Measurements from ENCODE around the gene MTRF1.
"Not testable (repeated sequence)": the region's sequence is repeated elsewhere in the genome, so short reads cannot be mapped to it uniquely, and the experiment has no call there.

Gene MTRF1

DNA sequence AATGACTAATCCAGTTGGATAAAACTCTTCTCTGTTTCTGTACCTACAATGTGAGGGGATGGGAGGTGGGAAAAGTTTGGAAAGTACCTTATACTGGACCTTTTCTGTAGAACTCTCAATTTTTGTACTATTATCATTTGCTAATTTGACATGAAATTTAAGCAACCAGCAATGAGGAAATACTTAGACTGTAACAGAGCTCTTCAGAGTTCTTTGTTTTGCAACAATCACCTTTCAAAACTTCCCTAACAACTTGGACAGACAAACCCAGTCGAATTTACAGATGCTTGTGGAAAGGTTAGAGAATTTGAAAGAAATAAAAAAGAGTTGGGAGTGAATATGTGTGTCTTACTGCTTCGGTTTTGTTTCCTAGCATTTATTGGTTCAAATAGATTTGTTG lies 85.8 kb downstream of the MTRF1 start:
- no peak overlapping the region for H2BK15ac ChIP-seq (replicated peaks; ENCODE audit: low read depth)
- H3K79me2 ChIP-seq (ENCODE audit: control insufficient read depth, insufficient read depth, low read length), result no peaks in the 10 kb centered on the region
- no peak overlapping the region for H3K4ac ChIP-seq (ENCODE audit: low read depth, low read length)
- H3K9ac ChIP-seq (ENCODE audit: low read length), result no peak overlapping the region
- WGBS (ENCODE audit: extremely low coverage, insufficient coverage, low lambda C conversion rate), result no CpG with 5 or more reads among the region's 2 CpGs
- H3K36me3 ChIP-seq (ENCODE audit: control insufficient read depth, insufficient read depth, low read length), result no peaks in the 10 kb centered on the region
- no peak overlapping the region for H3K4me2 ChIP-seq (ENCODE audit: low read length)
- H3K79me1 ChIP-seq (ENCODE audit: low read length), result no peaks in the 10 kb centered on the region
- H3K23ac ChIP-seq (ENCODE audit: low read length), result no peak overlapping the region
- H4K8ac ChIP-seq (ENCODE audit: low read depth, low read length), result no peak overlapping the region
- H3K4me3 ChIP-seq (ENCODE audit: low read length), result no peak overlapping the region
- no peak overlapping the region for H2BK5ac ChIP-seq (ENCODE audit: low read length)
- DNase-seq, result no peak
- no peaks in the 10 kb centered on the region for H3K4me1 ChIP-seq (ENCODE audit: control insufficient read depth, low read depth, low read length)
- H3K27ac ChIP-seq (ENCODE audit: low read depth, low read length), result no peak overlapping the region
- no peak overlapping the region for H4K5ac ChIP-seq (ENCODE audit: low read length)
- H3K56ac ChIP-seq (ENCODE audit: low read length), result no peak overlapping the region
- H2AK5ac ChIP-seq (ENCODE audit: low read length), result no peak overlapping the region
- no peak overlapping the region for H3K18ac ChIP-seq (ENCODE audit: low read length)
- H3K27me3 ChIP-seq (ENCODE audit: insufficient read depth, low read length, poor library complexity), result no peaks in the 10 kb centered on the region
- no peak overlapping the region for H2BK120ac ChIP-seq (ENCODE audit: low read depth, low read length)

DNA sequence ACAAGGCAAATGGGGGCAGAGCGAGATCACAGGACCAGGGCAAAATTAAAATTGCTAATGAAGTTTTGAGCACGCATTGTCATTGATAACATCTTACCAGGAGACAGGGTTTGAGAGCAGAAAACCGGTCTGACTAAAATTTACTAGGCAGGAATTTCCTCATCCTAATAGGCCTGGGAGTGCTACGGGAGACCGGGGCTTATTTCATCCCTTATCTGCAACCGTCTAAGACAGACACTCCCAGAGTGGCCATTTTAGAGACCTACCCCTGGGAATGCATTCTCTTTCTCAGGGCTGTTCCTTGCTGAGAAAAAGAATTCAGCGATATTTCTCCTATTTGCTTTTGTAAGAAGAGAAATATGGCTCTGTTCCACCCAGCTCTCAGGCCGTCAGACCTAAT lies 87.8 kb downstream of the MTRF1 start:
- H2BK120ac ChIP-seq (ENCODE audit: low read depth, low read length); H2BK15ac ChIP-seq (replicated peaks; ENCODE audit: low read depth); H3K36me3 ChIP-seq (ENCODE audit: control insufficient read depth, insufficient read depth, low read length); H3K18ac ChIP-seq (ENCODE audit: low read length); H3K56ac ChIP-seq (ENCODE audit: low read length); H2AK5ac ChIP-seq (ENCODE audit: low read length); H2BK5ac ChIP-seq (ENCODE audit: low read length); H3K23ac ChIP-seq (ENCODE audit: low read length); DNase-seq; H3K79me2 ChIP-seq (ENCODE audit: control insufficient read depth, insufficient read depth, low read length); H3K9ac ChIP-seq (ENCODE audit: low read length); H4K8ac ChIP-seq (ENCODE audit: low read depth, low read length); H4K5ac ChIP-seq (ENCODE audit: low read length); H3K4me2 ChIP-seq (ENCODE audit: low read length); H3K27ac ChIP-seq (ENCODE audit: low read depth, low read length); H3K4me3 ChIP-seq (ENCODE audit: low read length); H3K27me3 ChIP-seq (ENCODE audit: insufficient read depth, low read length, poor library complexity); H3K4ac ChIP-seq (ENCODE audit: low read depth, low read length); H3K79me1 ChIP-seq (ENCODE audit: low read length); H3K4me1 ChIP-seq (ENCODE audit: control insufficient read depth, low read depth, low read length): not testable (repeated sequence)
- WGBS (ENCODE audit: extremely low coverage, insufficient coverage, low lambda C conversion rate), result no CpG with 5 or more reads among the region's 8 CpGs
